Sigmoid colon (tissue), 3 donors: ENCODE results near the gene TMEM239.

Source experiments
- CTCF ChIP-seq, 4 experiments: fragments of 450-650 bp in 3 of 4; fragments of 200-600 bp in 1 of 4; IDR thresholded peaks; one replicate each; pipeline ENCODE4 v1.5.1; 2016 to 2019; ENCODE audit warnings: antibody characterized with exemption in 4 of 4, mild to moderate bottlenecking in 3 of 4, moderate library complexity in 2 of 4
- POLR2A ChIP-seq, 2 donors: fragments of 450-650 bp; IDR thresholded peaks; one replicate each; pipeline ENCODE4 v1.6.1; 2016; ENCODE audit warnings: antibody characterized with exemption in 2 of 2, mild to moderate bottlenecking in 2 of 2, moderate library complexity in 2 of 2

- TF ChIP-seq POLR2A (IDR thresholded peaks at IDR 0.05) (no peak), CTCF (IDR thresholded peaks at IDR 0.05) (no peak)
Measured at GRCh38 chr20:2866236-2866635, 50.1 kb downstream of the TMEM239 start.
